ENCODE measurements around the gene SOX6.

SOX6 gene

DNA sequence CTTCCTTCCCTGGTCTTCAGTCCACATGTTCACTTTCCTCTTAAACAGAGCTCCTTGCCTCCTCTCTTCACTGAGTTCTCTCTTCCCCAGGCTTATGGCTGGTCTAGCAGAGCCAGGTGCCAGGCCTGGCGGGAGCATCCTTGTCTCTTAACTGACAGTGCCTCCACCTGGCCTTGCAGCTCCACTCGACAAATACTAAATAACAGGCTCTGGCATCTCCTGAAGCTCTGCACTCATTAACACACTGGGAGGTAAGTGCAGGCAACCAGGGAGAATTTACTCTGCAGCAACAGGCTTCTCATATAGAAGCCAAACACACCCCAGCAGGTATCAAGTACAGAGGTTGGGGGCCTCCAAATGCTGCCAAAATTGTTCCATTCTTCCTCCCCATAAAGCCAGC is 438.1 kb downstream of the SOX6 start:
- Histone ChIP-seq H3K27me3 (replicated peaks; ENCODE audit: insufficient read depth, low read length) (no peaks in the 10 kb centered on the region), H3K4me2 (ENCODE audit: low read depth, low read length) (no peak overlapping the region), H3K4me1 (ENCODE audit: low read length) (no peaks in the 10 kb centered on the region), H4K20me1 (ENCODE audit: insufficient read depth, low read length) (no peaks in the 10 kb centered on the region), H3K79me2 (ENCODE audit: low read length) (no peaks in the 10 kb centered on the region), H3K9me3 (replicated peaks; ENCODE audit: insufficient read depth, low read length) (no peaks in the 10 kb centered on the region), H3F3A (ENCODE audit: insufficient read depth, low read length) (no peaks in the 10 kb centered on the region), H3K27ac (ENCODE audit: low read length) (no peak overlapping the region), H2AFZ (ENCODE audit: low read length) (no peak overlapping the region), H3K9ac (ENCODE audit: low read length) (no peak overlapping the region), H3K36me3 (replicated peaks; ENCODE audit: insufficient read depth, low read length) (no peaks in the 10 kb centered on the region), H3K9me2 (replicated peaks; ENCODE audit: insufficient read depth, low read length) (no peaks in the 10 kb centered on the region), H3K4me3 (ENCODE audit: low read length) (no peak overlapping the region)
- no peak for DNase-seq
- TF ChIP-seq EZH2phosphoT487 (IDR thresholded peaks at IDR 0.05; ENCODE audit: low read length) (no peak), EZH2 (optimal IDR thresholded peaks at IDR 0.05; ENCODE audit: low read depth, low read length) (no peak)
- TF ChIP-seq, protein P1, sequence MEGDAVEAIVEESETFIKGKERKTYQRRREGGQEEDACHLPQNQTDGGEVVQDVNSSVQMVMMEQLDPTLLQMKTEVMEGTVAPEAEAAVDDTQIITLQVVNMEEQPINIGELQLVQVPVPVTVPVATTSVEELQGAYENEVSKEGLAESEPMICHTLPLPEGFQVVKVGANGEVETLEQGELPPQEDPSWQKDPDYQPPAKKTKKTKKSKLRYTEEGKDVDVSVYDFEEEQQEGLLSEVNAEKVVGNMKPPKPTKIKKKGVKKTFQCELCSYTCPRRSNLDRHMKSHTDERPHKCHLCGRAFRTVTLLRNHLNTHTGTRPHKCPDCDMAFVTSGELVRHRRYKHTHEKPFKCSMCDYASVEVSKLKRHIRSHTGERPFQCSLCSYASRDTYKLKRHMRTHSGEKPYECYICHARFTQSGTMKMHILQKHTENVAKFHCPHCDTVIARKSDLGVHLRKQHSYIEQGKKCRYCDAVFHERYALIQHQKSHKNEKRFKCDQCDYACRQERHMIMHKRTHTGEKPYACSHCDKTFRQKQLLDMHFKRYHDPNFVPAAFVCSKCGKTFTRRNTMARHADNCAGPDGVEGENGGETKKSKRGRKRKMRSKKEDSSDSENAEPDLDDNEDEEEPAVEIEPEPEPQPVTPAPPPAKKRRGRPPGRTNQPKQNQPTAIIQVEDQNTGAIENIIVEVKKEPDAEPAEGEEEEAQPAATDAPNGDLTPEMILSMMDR (IDR thresholded peaks at IDR 0.05; ENCODE audit: low read length), result no peak

All from MM.1S (cell line).